Measurements from ENCODE around the gene SCFD2.

GRCh38 chr4:53309321-53310040 is 56.4 kb downstream of the SCFD2 start:
- TF ChIP-seq TCF7L2 (IDR thresholded peaks at IDR 0.05; ENCODE audit: low read depth, low read length) (no peak), POLR2AphosphoS5 (IDR thresholded peaks at IDR 0.05; ENCODE audit: low read depth, low read length) (no peak)
- TF ChIP-seq, protein P1, sequence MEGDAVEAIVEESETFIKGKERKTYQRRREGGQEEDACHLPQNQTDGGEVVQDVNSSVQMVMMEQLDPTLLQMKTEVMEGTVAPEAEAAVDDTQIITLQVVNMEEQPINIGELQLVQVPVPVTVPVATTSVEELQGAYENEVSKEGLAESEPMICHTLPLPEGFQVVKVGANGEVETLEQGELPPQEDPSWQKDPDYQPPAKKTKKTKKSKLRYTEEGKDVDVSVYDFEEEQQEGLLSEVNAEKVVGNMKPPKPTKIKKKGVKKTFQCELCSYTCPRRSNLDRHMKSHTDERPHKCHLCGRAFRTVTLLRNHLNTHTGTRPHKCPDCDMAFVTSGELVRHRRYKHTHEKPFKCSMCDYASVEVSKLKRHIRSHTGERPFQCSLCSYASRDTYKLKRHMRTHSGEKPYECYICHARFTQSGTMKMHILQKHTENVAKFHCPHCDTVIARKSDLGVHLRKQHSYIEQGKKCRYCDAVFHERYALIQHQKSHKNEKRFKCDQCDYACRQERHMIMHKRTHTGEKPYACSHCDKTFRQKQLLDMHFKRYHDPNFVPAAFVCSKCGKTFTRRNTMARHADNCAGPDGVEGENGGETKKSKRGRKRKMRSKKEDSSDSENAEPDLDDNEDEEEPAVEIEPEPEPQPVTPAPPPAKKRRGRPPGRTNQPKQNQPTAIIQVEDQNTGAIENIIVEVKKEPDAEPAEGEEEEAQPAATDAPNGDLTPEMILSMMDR (IDR thresholded peaks at IDR 0.05), result no peak
- TF ChIP-seq, protein P2, sequence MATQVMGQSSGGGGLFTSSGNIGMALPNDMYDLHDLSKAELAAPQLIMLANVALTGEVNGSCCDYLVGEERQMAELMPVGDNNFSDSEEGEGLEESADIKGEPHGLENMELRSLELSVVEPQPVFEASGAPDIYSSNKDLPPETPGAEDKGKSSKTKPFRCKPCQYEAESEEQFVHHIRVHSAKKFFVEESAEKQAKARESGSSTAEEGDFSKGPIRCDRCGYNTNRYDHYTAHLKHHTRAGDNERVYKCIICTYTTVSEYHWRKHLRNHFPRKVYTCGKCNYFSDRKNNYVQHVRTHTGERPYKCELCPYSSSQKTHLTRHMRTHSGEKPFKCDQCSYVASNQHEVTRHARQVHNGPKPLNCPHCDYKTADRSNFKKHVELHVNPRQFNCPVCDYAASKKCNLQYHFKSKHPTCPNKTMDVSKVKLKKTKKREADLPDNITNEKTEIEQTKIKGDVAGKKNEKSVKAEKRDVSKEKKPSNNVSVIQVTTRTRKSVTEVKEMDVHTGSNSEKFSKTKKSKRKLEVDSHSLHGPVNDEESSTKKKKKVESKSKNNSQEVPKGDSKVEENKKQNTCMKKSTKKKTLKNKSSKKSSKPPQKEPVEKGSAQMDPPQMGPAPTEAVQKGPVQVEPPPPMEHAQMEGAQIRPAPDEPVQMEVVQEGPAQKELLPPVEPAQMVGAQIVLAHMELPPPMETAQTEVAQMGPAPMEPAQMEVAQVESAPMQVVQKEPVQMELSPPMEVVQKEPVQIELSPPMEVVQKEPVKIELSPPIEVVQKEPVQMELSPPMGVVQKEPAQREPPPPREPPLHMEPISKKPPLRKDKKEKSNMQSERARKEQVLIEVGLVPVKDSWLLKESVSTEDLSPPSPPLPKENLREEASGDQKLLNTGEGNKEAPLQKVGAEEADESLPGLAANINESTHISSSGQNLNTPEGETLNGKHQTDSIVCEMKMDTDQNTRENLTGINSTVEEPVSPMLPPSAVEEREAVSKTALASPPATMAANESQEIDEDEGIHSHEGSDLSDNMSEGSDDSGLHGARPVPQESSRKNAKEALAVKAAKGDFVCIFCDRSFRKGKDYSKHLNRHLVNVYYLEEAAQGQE (IDR thresholded peaks at IDR 0.05; ENCODE audit: insufficient read depth in 1 of 2, low read depth in 2 of 2, low read length in 1 of 2), result no peak
